Smooth muscle cell (in vitro differentiated cells): Measurements from ENCODE around the gene SCARB2. TPM values are rescaled to one million over a fixed set of nuclear protein-coding genes. Genes with fewer than 3 reads are reported as not detected.
A peak's percentile ranks its signal among the peaks of the same experiment; 100 is the strongest.

Experiments used
- DNase-seq: peaks from one replicate; lab custom pipeline; 2025; ENCODE audit not compliant: unreplicated experiment; lab: John Stamatoyannopoulos, UW
- H2AFZ ChIP-seq: fragments of 200-600 bp; sonication (generic); 2 replicates; pipeline ENCODE4 v1.6.0; 2016; ENCODE audit warnings: antibody characterized with exemption, low read depth, mild to moderate bottlenecking
- H3F3A ChIP-seq: fragments of 200-600 bp; sonication (generic); 2 replicates; pipeline ENCODE4 v1.6.0; 2017; ENCODE audit warnings: antibody characterized with exemption, low read depth
- H3K27ac ChIP-seq: fragments of 200-600 bp; sonication (generic); 2 replicates; pipeline ENCODE4 v1.5.1; 2016; ENCODE audit warnings: low read depth, mild to moderate bottlenecking
- H3K27me3 ChIP-seq: fragments of 200-600 bp; sonication (generic); 2 replicates; pipeline ENCODE4 v1.6.1; 2016; ENCODE audit warnings: low read depth, mild to moderate bottlenecking
- H3K36me3 ChIP-seq: fragments of 200-600 bp; sonication (generic); 2 replicates; pipeline ENCODE4 v1.5.1; 2016; ENCODE audit warnings: low read depth
- H3K4me1 ChIP-seq: fragments of 200-600 bp; sonication (generic); 2 replicates; pipeline ENCODE4 v1.5.1; 2016; ENCODE audit warnings: low read depth
- H3K4me2 ChIP-seq: fragments of 200-600 bp; sonication (generic); 2 replicates; pipeline ENCODE4 v1.6.0; 2016; ENCODE audit warnings: mild to moderate bottlenecking
- H3K4me3 ChIP-seq: fragments of 200-600 bp; sonication (generic); 2 replicates; pipeline ENCODE4 v1.5.1; 2016; ENCODE audit warnings: mild to moderate bottlenecking
- H3K79me2 ChIP-seq: fragments of 200-600 bp; sonication (generic); 2 replicates; pipeline ENCODE4 v1.6.0; 2016; ENCODE audit warnings: low read depth, mild to moderate bottlenecking
- H3K9ac ChIP-seq: fragments of 200-600 bp; sonication (generic); 2 replicates; pipeline ENCODE4 v1.6.0; 2016; ENCODE audit warnings: low read depth
- H3K9me3 ChIP-seq: fragments of 200-600 bp; sonication (generic); replicated peaks from 2 replicates; pipeline ENCODE4 v1.5.1; 2016; ENCODE audit warnings: low read depth
- H4K20me1 ChIP-seq: fragments of 200-600 bp; sonication (generic); 2 replicates; pipeline ENCODE4 v1.6.0; 2016; ENCODE audit warnings: low read depth
- WGBS: methylation state at CpG from one replicate; pipeline ENCODE4 v1.1.7; 2016; ENCODE audit warnings: low lambda C conversion rate; 5-methylcytosine and 5-hydroxymethylcytosine counted together
- polyA plus RNA-seq: library from polyadenylated mRNA; unstranded; fragments of >200 nt; fragmentation: Nextera tagmentation; extraction: Ambion mirVana; gene quantifications from 2 replicates; pipeline ENCODE4 v1.2.1, GENCODE V29; 2016
- total RNA-seq: library from RNA; depleted of rRNA; stranded (reverse); fragments of >200 nt; gene quantifications from 2 replicates; pipeline ENCODE4 v1.2.3, GENCODE V29; 2014
- TF ChIP-seq, protein P1 (sequence below): fragments of 200-600 bp; sonication (generic); IDR thresholded peaks from 2 replicates; pipeline ENCODE4 v1.5.1; 2017; ENCODE audit warnings: borderline replicate concordance, mild to moderate bottlenecking, antibody characterized with exemption; ENCODE audit not compliant: insufficient read depth, poor library complexity, severe bottlenecking

The SCARB2 gene
- total and polyA plus RNA-seq, 2 experiments from 2014 or later: 162 to 270 TPM

DNA sequence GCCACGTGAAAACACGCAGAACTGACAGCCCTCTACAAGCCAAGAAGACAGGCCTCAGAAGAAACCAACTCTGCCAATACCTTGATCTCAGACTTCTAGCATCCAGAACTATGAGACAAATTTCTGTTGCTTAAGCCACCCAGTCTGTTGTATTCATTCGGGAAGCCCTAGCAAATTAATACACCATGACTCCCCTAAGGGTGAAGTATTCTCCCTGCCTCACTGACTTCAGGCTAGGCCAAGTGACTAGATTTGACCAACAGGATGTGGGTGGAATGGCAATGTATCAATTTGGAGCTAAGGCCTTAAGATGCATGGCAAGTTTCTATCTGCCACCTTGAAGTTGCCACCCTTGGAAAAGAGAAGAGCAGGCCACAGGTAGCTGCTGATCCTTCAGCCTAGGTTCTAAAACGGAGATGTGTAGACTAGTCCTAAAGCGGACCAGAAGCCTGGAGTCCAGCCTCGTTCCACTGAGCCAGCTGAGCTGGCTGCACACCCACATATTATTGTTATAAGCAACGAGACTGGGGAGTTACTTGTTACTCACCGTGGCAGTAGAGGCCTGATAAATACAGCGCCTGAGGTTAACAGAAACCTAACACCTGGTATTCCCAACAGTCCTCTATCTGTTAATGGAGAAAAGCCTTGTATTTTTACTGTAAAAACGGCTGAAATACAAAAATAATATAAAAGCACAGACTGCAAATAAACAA, 16.4 kb downstream of the SCARB2 start:
- no peak for DNase-seq
- Histone ChIP-seq H4K20me1 (no peaks in the 10 kb centered on the region), H3K4me1 (peaks cover 31% of the 10 kb centered on the region), H3K27ac (peak overlapping the region; percentile 98), H3K36me3 (no peaks in the 10 kb centered on the region), H3K9ac (peak overlapping the region; percentile 68), H3K79me2 (peaks cover 68% of the 10 kb centered on the region), H2AFZ (no peak overlapping the region), H3K9me3 (no peaks in the 10 kb centered on the region), H3K4me2 (peak overlapping the region; percentile 77), H3K27me3 (no peaks in the 10 kb centered on the region), H3K4me3 (peak overlapping the region; percentile 22), H3F3A (peaks cover 43% of the 10 kb centered on the region)
- WGBS: 57% methylated on average over 10 of the region's 10 CpGs
- TF ChIP-seq, protein P1, sequence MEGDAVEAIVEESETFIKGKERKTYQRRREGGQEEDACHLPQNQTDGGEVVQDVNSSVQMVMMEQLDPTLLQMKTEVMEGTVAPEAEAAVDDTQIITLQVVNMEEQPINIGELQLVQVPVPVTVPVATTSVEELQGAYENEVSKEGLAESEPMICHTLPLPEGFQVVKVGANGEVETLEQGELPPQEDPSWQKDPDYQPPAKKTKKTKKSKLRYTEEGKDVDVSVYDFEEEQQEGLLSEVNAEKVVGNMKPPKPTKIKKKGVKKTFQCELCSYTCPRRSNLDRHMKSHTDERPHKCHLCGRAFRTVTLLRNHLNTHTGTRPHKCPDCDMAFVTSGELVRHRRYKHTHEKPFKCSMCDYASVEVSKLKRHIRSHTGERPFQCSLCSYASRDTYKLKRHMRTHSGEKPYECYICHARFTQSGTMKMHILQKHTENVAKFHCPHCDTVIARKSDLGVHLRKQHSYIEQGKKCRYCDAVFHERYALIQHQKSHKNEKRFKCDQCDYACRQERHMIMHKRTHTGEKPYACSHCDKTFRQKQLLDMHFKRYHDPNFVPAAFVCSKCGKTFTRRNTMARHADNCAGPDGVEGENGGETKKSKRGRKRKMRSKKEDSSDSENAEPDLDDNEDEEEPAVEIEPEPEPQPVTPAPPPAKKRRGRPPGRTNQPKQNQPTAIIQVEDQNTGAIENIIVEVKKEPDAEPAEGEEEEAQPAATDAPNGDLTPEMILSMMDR: no peak

DNA sequence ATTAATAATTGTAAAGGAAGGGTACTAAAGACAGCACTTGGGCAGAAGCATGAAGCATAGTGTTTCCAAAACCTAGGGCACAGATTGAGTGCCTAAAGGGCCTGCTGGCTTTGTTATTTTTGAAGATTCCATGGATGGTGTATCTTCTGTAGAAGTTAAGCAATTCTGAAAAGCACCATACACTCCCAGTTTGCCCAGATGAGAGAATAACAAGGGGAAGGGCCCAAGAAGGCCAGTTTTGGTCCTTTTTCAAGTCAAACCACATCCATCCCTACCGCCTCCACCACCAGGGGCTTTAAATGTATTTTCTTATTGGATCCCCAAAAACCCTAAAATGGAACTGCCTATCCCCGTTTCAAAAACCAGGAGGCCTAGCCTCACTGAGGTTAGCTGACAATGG, 17.2 kb downstream of the SCARB2 start:
- H3K36me3 ChIP-seq: no peaks in the 10 kb centered on the region
- no peaks in the 10 kb centered on the region for H3K27me3 ChIP-seq
- peak overlapping the region; percentile 98 for H3K27ac ChIP-seq
- no peak overlapping the region for H3K4me3 ChIP-seq
- no peaks in the 10 kb centered on the region for H3K9me3 ChIP-seq
- H3K4me2 ChIP-seq: peak overlapping the region; percentile 77
- DNase-seq: no peak
- peaks cover 31% of the 10 kb centered on the region for H3K4me1 ChIP-seq
- no peaks in the 10 kb centered on the region for H4K20me1 ChIP-seq
- H3F3A ChIP-seq: peaks cover 43% of the 10 kb centered on the region
- no peak overlapping the region for H3K9ac ChIP-seq
- H2AFZ ChIP-seq: no peak overlapping the region
- 93% methylated on average over 2 of the region's 2 CpGs for WGBS
- TF ChIP-seq, protein P1: no peak
- peaks cover 68% of the 10 kb centered on the region for H3K79me2 ChIP-seq

DNA sequence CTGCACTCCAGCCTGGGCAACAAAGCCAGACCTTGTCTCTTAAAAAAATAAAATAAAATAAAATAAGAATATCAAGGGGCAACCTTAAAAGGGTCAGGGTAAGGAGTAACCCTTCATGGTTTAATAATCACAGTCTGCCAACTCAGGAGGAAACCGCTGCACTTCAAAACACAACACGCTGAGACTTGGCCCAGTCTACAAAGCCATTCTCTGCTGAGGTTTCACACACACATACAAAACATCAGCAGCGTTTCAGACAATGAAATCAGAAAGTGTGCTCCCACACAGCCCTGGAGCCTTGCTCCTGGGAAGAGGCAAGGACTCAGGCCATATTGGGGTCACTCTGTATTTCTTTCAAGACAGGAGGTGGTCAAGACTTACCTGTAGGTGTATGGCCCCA, 18.3 kb downstream of the SCARB2 start:
- H3K9ac ChIP-seq: peak overlapping the region; percentile 84
- peaks cover 4% of the 10 kb centered on the region for H4K20me1 ChIP-seq
- peaks cover 34% of the 10 kb centered on the region for H3F3A ChIP-seq
- DNase-seq: no peak
- H3K27ac ChIP-seq: peak overlapping the region; percentile 98
- peak overlapping the region; percentile 61 for H3K4me2 ChIP-seq
- peaks cover 30% of the 10 kb centered on the region for H3K4me1 ChIP-seq
- peaks cover 69% of the 10 kb centered on the region for H3K79me2 ChIP-seq
- no peak overlapping the region for H2AFZ ChIP-seq
- H3K4me3 ChIP-seq: no peak overlapping the region
- TF ChIP-seq, protein P1: no peak
- no peaks in the 10 kb centered on the region for H3K27me3 ChIP-seq
- no peaks in the 10 kb centered on the region for H3K9me3 ChIP-seq
- no peaks in the 10 kb centered on the region for H3K36me3 ChIP-seq
- 82% methylated on average over 3 of the region's 3 CpGs for WGBS

DNA sequence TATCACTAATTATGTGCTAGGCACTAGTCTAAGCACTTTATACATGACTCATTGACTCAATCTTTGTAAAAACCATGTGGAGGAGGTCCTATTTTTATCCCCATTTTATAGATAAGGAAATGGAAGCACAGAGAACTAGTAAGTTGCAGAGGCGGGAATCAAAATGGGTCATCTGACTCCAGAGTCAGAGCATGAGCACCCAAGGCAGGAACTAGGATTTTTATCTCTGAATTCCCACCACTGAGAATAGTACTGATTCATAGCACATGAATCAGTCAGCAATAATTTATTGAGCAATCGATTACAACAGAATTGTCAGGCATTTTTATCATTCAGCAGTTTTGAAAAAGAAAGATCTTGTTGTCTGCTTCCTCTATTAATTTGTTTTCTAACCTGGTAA, 19.3 kb downstream of the SCARB2 start:
- no peaks in the 10 kb centered on the region for H3K27me3 ChIP-seq
- DNase-seq: no peak
- H3K79me2 ChIP-seq: peaks cover 70% of the 10 kb centered on the region
- H3K4me2 ChIP-seq: peak overlapping the region; percentile 61
- H3K9ac ChIP-seq: peak overlapping the region; percentile 84
- peaks cover 27% of the 10 kb centered on the region for H3F3A ChIP-seq
- no peak overlapping the region for H3K4me3 ChIP-seq
- H3K4me1 ChIP-seq: peaks cover 20% of the 10 kb centered on the region
- H4K20me1 ChIP-seq: peaks cover 9% of the 10 kb centered on the region
- peak overlapping the region; percentile 98 for H3K27ac ChIP-seq
- WGBS: 20% methylated on average over 2 of the region's 2 CpGs
- no peaks in the 10 kb centered on the region for H3K36me3 ChIP-seq
- H3K9me3 ChIP-seq: no peaks in the 10 kb centered on the region
- no peak overlapping the region for H2AFZ ChIP-seq
- TF ChIP-seq, protein P1: no peak
